Measurements from ENCODE around the gene CRY2. TPM values are rescaled to one million over a fixed set of nuclear protein-coding genes. Genes with fewer than 3 reads are reported as not detected.
A peak's percentile ranks its signal among the peaks of the same experiment; 100 is the strongest.

The CRY2 gene
- total and polyA plus RNA-seq, 7 experiments from 2014 or later = 26.9 to 202 (median 66.0) TPM

GRCh38 chr11:45885274-45885920 is 38.1 kb downstream of the CRY2 start, which contains the start of gene MAPK8IP1:
TSS of gene MAPK8IP1 (plus strand) at chr11:45885651. CDS start at chr11:45885821, 170 bp downstream.
- Mint-ChIP-seq H3K4me3 (peak within 1 kb of the TSS; percentile 64 to 85 (median 73)), H3K27me3 (peaks cover 0 to 21% (median 4%) of the 10 kb centered on the region in 5 donors), H3K36me3 (peaks cover 0 to 26% (median 7%) of the 10 kb centered on the region in 5 donors), H3K4me1 (peaks cover 7 to 15% (median 10%) of the 10 kb centered on the region in 7 donors), H3K9me3 (peaks cover 0 to 3% (median 0%) of the 10 kb centered on the region in 11 donors), H3K27ac (peak within 1 kb of the TSS in 2 of 9 donors; percentile 40 to 69)
- H3K27me3 ChIP-seq (ENCODE audit: control insufficient read depth in 2 of 2, insufficient read depth in 2 of 2, low read length in 2 of 2) = no peaks in the 10 kb centered on the region
- H3K4me3 ChIP-seq (ENCODE audit: low read length) = peak within 1 kb of the TSS; percentile 51
- ATAC-seq = peak; percentile 90
- peaks cover 0 to 21% (median 0%) of the 10 kb centered on the region in 3 experiments for H3K36me3 ChIP-seq (ENCODE audit: control insufficient read depth in 2 of 3, insufficient read depth in 3 of 3, low read length in 3 of 3)
- H3K9me3 ChIP-seq (ENCODE audit: control insufficient read depth in 2 of 3, low read length in 3 of 3) = no peaks in the 10 kb centered on the region
- ChIA-PET POLR2A (no interaction called here), CTCF (no interaction called here)
- peak; percentile 15 to 71 (median 50) for DNase-seq
- no peaks in the 10 kb centered on the region for H3K4me1 ChIP-seq (ENCODE audit: control insufficient read depth in 2 of 2, insufficient read depth in 2 of 2, low read length in 2 of 2)
- no peak within 1 kb of the TSS for H3K27ac ChIP-seq (ENCODE audit: low read depth, low read length)
- intact Hi-C loops (cut with micrococcal nuclease) = loop anchor here (1.0 kb wide), 4 partner anchors 14 to 38 kb away; partner anchors contain the start of gene CRY2 (in 1 of the 2)

GRCh38 chr11:45885921-45886721 is 38.8 kb downstream of the CRY2 start:
- ChIA-PET CTCF (no interaction called here), POLR2A (no interaction called here)
- Mint-ChIP-seq H3K4me3 (peak overlapping the region in 6 of 10 donors; percentile 29 to 49 (median 39)), H3K27ac (no peak overlapping the region), H3K4me1 (peaks cover 7 to 15% (median 10%) of the 10 kb centered on the region in 7 donors), H3K9me3 (peaks cover 0 to 3% (median 0%) of the 10 kb centered on the region in 11 donors), H3K27me3 (peaks cover 0 to 21% (median 4%) of the 10 kb centered on the region in 5 donors), H3K36me3 (peaks cover 0 to 19% (median 3%) of the 10 kb centered on the region in 5 donors)
- H3K4me3 ChIP-seq (ENCODE audit: low read length) = no peak overlapping the region
- H3K9me3 ChIP-seq (ENCODE audit: control insufficient read depth in 2 of 3, low read length in 3 of 3) = no peaks in the 10 kb centered on the region
- no peaks in the 10 kb centered on the region for H3K4me1 ChIP-seq (ENCODE audit: control insufficient read depth in 2 of 2, insufficient read depth in 2 of 2, low read length in 2 of 2)
- peaks cover 0 to 14% (median 0%) of the 10 kb centered on the region in 3 experiments for H3K36me3 ChIP-seq (ENCODE audit: control insufficient read depth in 2 of 3, insufficient read depth in 3 of 3, low read length in 3 of 3)
- no peak overlapping the region for H3K27ac ChIP-seq (ENCODE audit: low read depth, low read length)
- ATAC-seq (no peak), DNase-seq (no peak)
- intact Hi-C loops (cut with micrococcal nuclease) = loop anchor here (1.0 kb wide), 4 partner anchors 13 to 39 kb away; partner anchors contain the start of gene CRY2 (in 1 of the 2)
- H3K27me3 ChIP-seq (ENCODE audit: control insufficient read depth in 2 of 2, insufficient read depth in 2 of 2, low read length in 2 of 2) = no peaks in the 10 kb centered on the region

DNA sequence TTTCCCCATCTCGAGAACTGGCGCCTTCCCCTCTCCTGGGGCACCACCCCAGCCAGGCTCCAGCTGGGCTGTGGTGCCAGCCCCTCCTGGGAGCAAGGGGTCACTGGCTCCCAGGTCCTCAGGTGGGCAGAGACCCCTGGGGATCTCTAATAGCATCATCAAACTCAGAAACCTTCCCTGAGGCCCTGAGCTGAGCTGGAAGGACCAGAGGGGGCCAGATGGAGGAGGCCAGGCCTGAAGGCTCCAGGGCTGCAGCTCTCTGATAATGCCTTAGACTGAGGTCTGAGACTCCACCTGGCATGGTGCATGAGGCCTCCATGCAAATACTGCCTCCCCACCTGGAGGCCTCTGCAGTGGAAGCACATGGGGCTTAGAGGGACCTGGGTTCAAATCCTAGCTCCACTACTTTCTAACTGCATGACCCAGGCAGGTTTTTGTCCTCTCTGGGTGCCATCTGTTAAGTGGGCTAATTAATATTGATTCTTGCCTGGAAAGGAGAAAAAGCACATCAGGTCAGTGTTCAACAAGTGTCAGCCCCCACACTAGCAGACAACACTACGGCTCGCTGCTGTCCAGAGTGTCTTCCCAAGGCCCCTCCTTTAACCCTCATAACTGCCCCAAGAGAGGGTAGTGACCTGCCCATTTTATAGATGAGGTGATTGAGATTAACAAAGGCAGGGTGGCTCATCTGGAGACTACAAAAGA is 39.7 kb downstream of the CRY2 start:
- ChIA-PET CTCF (no interaction called here), POLR2A (no interaction called here)
- no peak for DNase-seq
- H3K27me3 Mint-ChIP-seq = peaks cover 0 to 21% (median 4%) of the 10 kb centered on the region in 5 donors
- H3K4me1 Mint-ChIP-seq = peaks cover 7 to 15% (median 10%) of the 10 kb centered on the region in 7 donors
- intact Hi-C loops (cut with micrococcal nuclease) = no loop called here
- Histone ChIP-seq H3K4me3 (ENCODE audit: low read length) (no peak overlapping the region), H3K9me3 (ENCODE audit: control insufficient read depth in 2 of 3, low read length in 3 of 3) (no peaks in the 10 kb centered on the region), H3K27me3 (ENCODE audit: control insufficient read depth in 2 of 2, insufficient read depth in 2 of 2, low read length in 2 of 2) (no peaks in the 10 kb centered on the region), H3K36me3 (ENCODE audit: control insufficient read depth in 2 of 3, insufficient read depth in 3 of 3, low read length in 3 of 3) (peaks cover 0 to 6% (median 0%) of the 10 kb centered on the region in 3 experiments), H3K4me1 (ENCODE audit: control insufficient read depth in 2 of 2, insufficient read depth in 2 of 2, low read length in 2 of 2) (no peaks in the 10 kb centered on the region), H3K27ac (ENCODE audit: low read depth, low read length) (no peak overlapping the region)
- peaks cover 0 to 3% (median 0%) of the 10 kb centered on the region in 11 donors for H3K9me3 Mint-ChIP-seq
- peaks cover 0 to 11% (median 3%) of the 10 kb centered on the region in 5 donors for H3K36me3 Mint-ChIP-seq
- H3K27ac Mint-ChIP-seq = no peak overlapping the region
- peak overlapping the region in 5 of 10 donors; percentile 29 to 49 (median 45) for H3K4me3 Mint-ChIP-seq
- ATAC-seq = no peak

DNA sequence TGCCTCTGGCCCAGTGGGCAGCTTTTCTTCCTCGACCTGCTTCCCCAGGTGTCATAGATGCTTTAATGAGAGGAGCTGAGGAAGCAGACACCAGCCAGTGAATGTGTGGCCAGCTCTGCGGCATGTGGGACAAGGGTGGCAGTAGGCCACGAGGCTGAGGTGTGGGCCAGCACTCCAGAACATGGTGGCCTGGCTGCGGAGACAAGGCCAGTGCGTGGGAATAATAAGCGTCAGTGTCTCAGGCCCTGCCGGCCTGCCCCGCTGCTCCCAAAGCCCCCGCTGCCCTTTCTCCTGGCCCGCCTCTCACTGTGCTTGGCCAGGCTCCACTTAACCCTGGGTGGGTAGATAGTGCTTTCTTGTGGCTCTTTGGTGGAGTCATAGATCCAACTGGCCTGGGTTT is 40.3 kb downstream of the CRY2 start:
- DNase-seq = no peak
- H3K27ac ChIP-seq (ENCODE audit: low read depth, low read length) = no peak overlapping the region
- no peaks in the 10 kb centered on the region for H3K27me3 ChIP-seq (ENCODE audit: control insufficient read depth in 2 of 2, insufficient read depth in 2 of 2, low read length in 2 of 2)
- Mint-ChIP-seq H3K27me3 (peaks cover 4 to 21% (median 8%) of the 10 kb centered on the region in 5 donors), H3K27ac (no peak overlapping the region), H3K4me1 (peaks cover 7 to 12% (median 10%) of the 10 kb centered on the region in 7 donors), H3K36me3 (peaks cover 0 to 9% (median 0%) of the 10 kb centered on the region in 5 donors), H3K9me3 (peaks cover 0 to 3% (median 0%) of the 10 kb centered on the region in 11 donors), H3K4me3 (no peak overlapping the region)
- no peaks in the 10 kb centered on the region for H3K9me3 ChIP-seq (ENCODE audit: control insufficient read depth in 2 of 3, low read length in 3 of 3)
- CTCF ChIA-PET = no interaction called here
- intact Hi-C loops (cut with micrococcal nuclease) = no loop called here
- POLR2A ChIA-PET = no interaction called here
- H3K36me3 ChIP-seq (ENCODE audit: control insufficient read depth in 2 of 3, insufficient read depth in 3 of 3, low read length in 3 of 3) = no peaks in the 10 kb centered on the region
- no peak for ATAC-seq
- no peaks in the 10 kb centered on the region for H3K4me1 ChIP-seq (ENCODE audit: control insufficient read depth in 2 of 2, insufficient read depth in 2 of 2, low read length in 2 of 2)
- H3K4me3 ChIP-seq (ENCODE audit: low read length) = no peak overlapping the region

- Histone ChIP-seq H3K9me3 (ENCODE audit: control insufficient read depth in 2 of 3, low read length in 3 of 3) (no peaks in the 10 kb centered on the region), H3K36me3 (ENCODE audit: control insufficient read depth in 2 of 3, insufficient read depth in 3 of 3, low read length in 3 of 3) (no peaks in the 10 kb centered on the region), H3K4me3 (ENCODE audit: low read length) (no peak overlapping the region), H3K27ac (ENCODE audit: low read depth, low read length) (no peak overlapping the region), H3K27me3 (ENCODE audit: control insufficient read depth in 2 of 2, insufficient read depth in 2 of 2, low read length in 2 of 2) (no peaks in the 10 kb centered on the region), H3K4me1 (ENCODE audit: control insufficient read depth in 2 of 2, insufficient read depth in 2 of 2, low read length in 2 of 2) (no peaks in the 10 kb centered on the region)
- H3K9me3 Mint-ChIP-seq = peaks cover 0 to 2% (median 0%) of the 10 kb centered on the region in 11 donors
- intact Hi-C loops (cut with micrococcal nuclease) = no loop called here
- H3K27me3 Mint-ChIP-seq = peaks cover 9 to 18% (median 15%) of the 10 kb centered on the region in 5 donors
- ChIA-PET CTCF (no interaction called here), POLR2A (interaction anchor here (0.6 kb wide), 1 partner anchor 1145 kb away, joined by 3 read pairs; no protein-coding TSS in a partner anchor)
- no peak overlapping the region for H3K4me3 Mint-ChIP-seq
- DNase-seq (no peak), ATAC-seq (no peak)
- peaks cover 0 to 9% (median 0%) of the 10 kb centered on the region in 5 donors for H3K36me3 Mint-ChIP-seq
- peaks cover 6 to 8% (median 7%) of the 10 kb centered on the region in 7 donors for H3K4me1 Mint-ChIP-seq
- no peak overlapping the region for H3K27ac Mint-ChIP-seq
Observed at GRCh38 chr11:45889555-45889954, 42.3 kb downstream of the CRY2 start.

DNA sequence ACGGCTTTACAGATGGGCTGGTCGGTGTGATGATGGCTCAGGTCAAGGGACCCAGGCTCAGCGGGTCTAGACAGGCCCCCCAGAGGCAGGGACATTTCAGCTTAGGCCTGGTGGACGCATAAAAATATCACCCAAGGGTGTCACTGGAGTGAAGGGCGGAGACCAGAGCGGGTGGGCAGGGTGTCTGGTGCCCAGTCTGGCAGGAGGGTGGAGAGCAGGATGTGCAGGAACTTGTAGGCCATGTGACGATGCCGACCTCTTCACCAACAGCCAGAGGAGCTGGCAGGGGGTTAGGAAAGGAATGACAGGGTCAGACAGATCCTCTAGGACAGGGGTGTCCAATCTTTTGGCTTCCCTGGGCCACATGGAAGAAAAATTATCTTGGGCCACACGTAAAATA is 42.7 kb downstream of the CRY2 start:
- POLR2A ChIA-PET = interaction anchor here (0.6 kb wide), 1 partner anchor 1144 kb away, joined by 3 read pairs; no protein-coding TSS in a partner anchor
- intact Hi-C loops (cut with micrococcal nuclease) = no loop called here
- H3K27me3 Mint-ChIP-seq = peaks cover 13 to 19% (median 17%) of the 10 kb centered on the region in 5 donors

More for the DNA sequence above, 42.7 kb downstream of the CRY2 start:
- Mint-ChIP-seq H3K4me1 (peaks cover 3 to 4% (median 4%) of the 10 kb centered on the region in 7 donors), H3K27ac (peak overlapping the region in 1 of 9 donors; percentile 70), H3K4me3 (peak overlapping the region in 1 of 10 donors; percentile 34), H3K9me3 (peaks cover 0 to 2% (median 0%) of the 10 kb centered on the region in 11 donors), H3K36me3 (peaks cover 0 to 9% (median 0%) of the 10 kb centered on the region in 5 donors)
- Histone ChIP-seq H3K4me1 (ENCODE audit: control insufficient read depth in 2 of 2, insufficient read depth in 2 of 2, low read length in 2 of 2) (no peaks in the 10 kb centered on the region), H3K4me3 (ENCODE audit: low read length) (no peak overlapping the region), H3K27me3 (ENCODE audit: control insufficient read depth in 2 of 2, insufficient read depth in 2 of 2, low read length in 2 of 2) (no peaks in the 10 kb centered on the region), H3K27ac (ENCODE audit: low read depth, low read length) (no peak overlapping the region), H3K9me3 (ENCODE audit: control insufficient read depth in 2 of 3, low read length in 3 of 3) (no peaks in the 10 kb centered on the region), H3K36me3 (ENCODE audit: control insufficient read depth in 2 of 3, insufficient read depth in 3 of 3, low read length in 3 of 3) (no peaks in the 10 kb centered on the region)
- no peak for DNase-seq
- CTCF ChIA-PET = no interaction called here
- no peak for ATAC-seq

All from naive thymus-derived CD4-positive, alpha-beta T cell (primary cell).